IMR-90 (cell line): ENCODE results near the gene POU2F1. TPM values are rescaled to one million over a fixed set of nuclear protein-coding genes. Genes with fewer than 3 reads are reported as not detected.

ENCODE experiments used
- ATAC-seq: fragments of 200-7000 bp; cut with Tn5 transposase; 2 replicates; pipeline ENCODE4 v1.9.1; 2020; ENCODE audit warnings: low read depth, mild to moderate bottlenecking, moderate library complexity
- BruUV-seq: library from RNA; stranded (reverse); fragments of 400-500 nt; replicated peaks from 2 replicates; lab custom pipeline; 2021; lab: Mats Ljungman, UMichigan
- CTCF ChIA-PET: fragments of 300-600 bp; formaldehyde crosslinking; extraction: SDS; loops from one replicate; lab custom pipeline; 2021; ENCODE audit warnings: antibody characterized with exemption; lab: Yijun Ruan, JAX
- POLR2A ChIA-PET: fragments of 300-600 bp; sonication (Branson Sonifier 250); formaldehyde crosslinking; loops from one replicate; lab custom pipeline; 2022; ENCODE audit warnings: antibody characterized with exemption; ENCODE audit not compliant: unreplicated experiment; lab: Charles Lee
- DNase-seq: peaks from one replicate; pipeline ENCODE4 v3.0.0; 2013
- H2AFZ ChIP-seq: replicated peaks from 2 replicates; pipeline ENCODE3; 2013; ENCODE audit warnings: low read length, mild to moderate bottlenecking; ENCODE audit not compliant: poor library complexity
- H2AK5ac ChIP-seq: 2 replicates; pipeline ENCODE4 v1.6.1; 2013; ENCODE audit warnings: low read depth, low read length, inconsistent platforms
- H2AK9ac ChIP-seq: replicated peaks from 2 replicates; pipeline ENCODE3; 2013; ENCODE audit warnings: mild to moderate bottlenecking, low read depth, low read length, moderate library complexity; ENCODE audit not compliant: poor library complexity
- H2BK120ac ChIP-seq: 2 replicates; pipeline ENCODE4 v1.6.1; 2013; ENCODE audit warnings: low read depth, low read length, inconsistent platforms
- H2BK15ac ChIP-seq: 3 replicates; pipeline ENCODE4 v1.6.1; 2013; ENCODE audit warnings: low read depth, low read length, inconsistent platforms
- H2BK20ac ChIP-seq: 2 replicates; pipeline ENCODE4 v1.6.1; 2013; ENCODE audit warnings: low read depth, mild to moderate bottlenecking, inconsistent platforms, low read length, moderate library complexity
- H2BK5ac ChIP-seq: 2 replicates; pipeline ENCODE4 v1.6.1; 2013; ENCODE audit warnings: mild to moderate bottlenecking, low read depth, low read length, inconsistent platforms; ENCODE audit not compliant: poor library complexity, severe bottlenecking
- H3K14ac ChIP-seq: replicated peaks from 2 replicates; pipeline ENCODE4 v1.6.1; 2013; ENCODE audit warnings: low read depth, low read length, inconsistent platforms
- H3K18ac ChIP-seq: 2 replicates; pipeline ENCODE4 v1.6.1; 2013; ENCODE audit warnings: low read depth, low read length, control low read depth
- H3K23ac ChIP-seq: 2 replicates; pipeline ENCODE4 v1.6.1; 2013; ENCODE audit warnings: low read depth, low read length, inconsistent platforms
- H3K27ac ChIP-seq: 2 replicates; pipeline ENCODE4 v1.5.1; 2013; ENCODE audit warnings: mild to moderate bottlenecking, control low read depth, low read length; ENCODE audit not compliant: insufficient read depth
- H3K27me3 ChIP-seq: 2 replicates; pipeline ENCODE4 v1.6.1; 2013; ENCODE audit warnings: low read length; ENCODE audit not compliant: control insufficient read depth, insufficient read depth
- H3K36me3 ChIP-seq: 2 replicates; pipeline ENCODE4 v1.6.1; 2013; ENCODE audit warnings: low read length, mixed read lengths; ENCODE audit not compliant: control insufficient read depth, insufficient read depth
- H3K4ac ChIP-seq: 2 replicates; pipeline ENCODE4 v1.6.1; 2013; ENCODE audit warnings: low read depth, low read length, inconsistent platforms
- H3K4me1 ChIP-seq: 2 replicates; pipeline ENCODE4 v1.6.1; 2013; ENCODE audit warnings: low read length, mixed read lengths; ENCODE audit not compliant: control insufficient read depth, insufficient read depth
- H3K4me2 ChIP-seq: 2 replicates; pipeline ENCODE4 v1.6.1; 2013; ENCODE audit warnings: low read depth, mild to moderate bottlenecking, control low read depth, low read length, moderate library complexity
- H3K4me3 ChIP-seq: 2 replicates; pipeline ENCODE4 v1.5.1; 2013; ENCODE audit warnings: low read depth, mild to moderate bottlenecking, control low read depth, low read length, moderate library complexity; ENCODE audit not compliant: insufficient read depth
- H3K56ac ChIP-seq: 2 replicates; pipeline ENCODE4 v1.6.1; 2013; ENCODE audit warnings: low read length, inconsistent platforms; ENCODE audit not compliant: insufficient read depth; ENCODE audit errors: extremely low read depth
- H3K79me1 ChIP-seq, 2 experiments: 2 replicates each; pipeline ENCODE4 v1.6.1; 2013; ENCODE audit warnings: low read length in 2 of 2, inconsistent platforms in 1 of 2, low read depth in 1 of 2
- H3K9ac ChIP-seq: 2 replicates; pipeline ENCODE4 v1.6.1; 2013; ENCODE audit warnings: low read depth, low read length, control low read depth
- H3K9me1 ChIP-seq: 2 replicates; pipeline ENCODE4 v1.6.1; 2013; ENCODE audit warnings: low read length, inconsistent platforms; ENCODE audit not compliant: insufficient read depth
- H3K9me3 ChIP-seq: 2 replicates; pipeline ENCODE4 v1.6.1; 2013; ENCODE audit warnings: low read length; ENCODE audit not compliant: control insufficient read depth, insufficient read depth
- H4K20me1 ChIP-seq: 2 replicates; pipeline ENCODE4 v1.6.1; 2013; ENCODE audit warnings: low read length, inconsistent platforms; ENCODE audit not compliant: insufficient read depth
- H4K5ac ChIP-seq: 2 replicates; pipeline ENCODE4 v1.6.1; 2013; ENCODE audit warnings: mild to moderate bottlenecking, low read depth, low read length, control low read depth
- H4K8ac ChIP-seq, 2 experiments: 2 replicates each; pipeline ENCODE4 v1.6.1; 2013; ENCODE audit warnings: low read depth in 2 of 2, low read length in 2 of 2, control low read depth in 1 of 2, inconsistent platforms in 1 of 2
- H4K91ac ChIP-seq: 2 replicates; pipeline ENCODE4 v1.6.1; 2013; ENCODE audit warnings: low read depth, low read length, inconsistent platforms; ENCODE audit not compliant: insufficient read depth
- BHLHE40 ChIP-seq: fragments of 150-350 bp; IDR thresholded peaks from 2 replicates; pipeline ENCODE4 v1.6.1; 2016; ENCODE audit warnings: mild to moderate bottlenecking, low read depth, low read length
- CEBPB ChIP-seq: IDR thresholded peaks from 2 replicates; pipeline ENCODE4 v1.6.1; 2012; ENCODE audit warnings: low read depth, low read length, improper control_type of control experiment
- FOS ChIP-seq: fragments of 150-350 bp; IDR thresholded peaks from 2 replicates; pipeline ENCODE4 v1.6.1; 2016; ENCODE audit warnings: low read depth, low read length
- MAFK ChIP-seq: IDR thresholded peaks from 2 replicates; pipeline ENCODE4 v1.6.1; 2012; ENCODE audit warnings: low read depth, low read length, improper control_type of control experiment
- MAZ ChIP-seq: IDR thresholded peaks from 2 replicates; pipeline ENCODE4 v1.6.1; 2012; ENCODE audit warnings: low read depth, mild to moderate bottlenecking, low read length, improper control_type of control experiment, moderate library complexity, borderline replicate concordance
- MXI1 ChIP-seq: IDR thresholded peaks from 2 replicates; pipeline ENCODE4 v1.6.1; 2012; ENCODE audit warnings: low read depth, mild to moderate bottlenecking, low read length, moderate library complexity, borderline replicate concordance
- NFE2L2 ChIP-seq: fragments of 150-350 bp; IDR thresholded peaks from 2 replicates; pipeline ENCODE4 v1.6.1; 2016; ENCODE audit warnings: low read depth, mild to moderate bottlenecking, low read length
- POLR2A ChIP-seq: IDR thresholded peaks from 2 replicates; pipeline ENCODE4 v1.6.1; 2012; ENCODE audit warnings: mild to moderate bottlenecking, low read depth, low read length
- RAD21 ChIP-seq: IDR thresholded peaks from 2 replicates; pipeline ENCODE4 v1.6.1; 2012; ENCODE audit warnings: low read length, improper control_type of control experiment
- RFX5 ChIP-seq: IDR thresholded peaks from 2 replicates; pipeline ENCODE4 v1.8.0; 2012; ENCODE audit warnings: low read depth, mild to moderate bottlenecking, low read length, moderate library complexity
- SMC3 ChIP-seq: fragments of 150-350 bp; IDR thresholded peaks from 2 replicates; pipeline ENCODE4 v1.6.1; 2016; ENCODE audit warnings: low read depth, mild to moderate bottlenecking, antibody characterized with exemption, low read length, moderate library complexity
- WGBS, 2 experiments: methylation state at CpG; one replicate each; pipeline versions ENCODE4 v1.1.5 to v1.1.7; 2013; ENCODE audit warnings: missing lambda C conversion rate in 2 of 2; ENCODE audit not compliant: insufficient read length in 1 of 2; ENCODE audit errors: extremely low coverage in 2 of 2; 5-methylcytosine and 5-hydroxymethylcytosine counted together
- dilution Hi-C: fragments of 300-500 bp; cut with HindIII; formaldehyde crosslinking; loops from one replicate; pipeline ENCODE4 v1.14.3; 2018; ENCODE audit warnings: low sequenced_read_pairs; ENCODE audit not compliant: unreplicated experiment
- in situ Hi-C: fragments of 300-500 bp; cut with MboI; formaldehyde crosslinking; loops from 3 replicates; pipeline ENCODE4 v1.14.3; 2019; ENCODE audit warnings: low sequenced_read_pairs, inconsistent platforms, mixed read lengths
- intact Hi-C: fragments of 100-400 bp; cut with micrococcal nuclease; formaldehyde crosslinking; loops from 2 replicates; pipeline ENCODE4 v1.10.0; 2022
- polyA plus RNA-seq, 3 experiments: library from polyadenylated mRNA; depleted of rRNA; stranded (reverse); fragments of >200 nt; gene quantifications; 2 replicates each; pipeline ENCODE4 v1.2.3, GENCODE V29; 2012; ENCODE audit warnings: low replicate concordance in 1 of 3
- total RNA-seq: library from RNA; depleted of rRNA; stranded (reverse); fragments of >200 nt; gene quantifications from 2 replicates; pipeline ENCODE4 v1.2.3, GENCODE V29; 2012
- TF ChIP-seq, protein P1 (sequence below): fragments of 150-350 bp; IDR thresholded peaks from 2 replicates; pipeline ENCODE4 v1.6.1; 2016; ENCODE audit warnings: low read depth, mild to moderate bottlenecking, low read length, moderate library complexity, borderline replicate concordance
- TF ChIP-seq, protein P2 (sequence below): fragments of 150-350 bp; IDR thresholded peaks from 2 replicates; pipeline ENCODE4 v1.6.1; 2017; ENCODE audit warnings: mild to moderate bottlenecking, antibody characterized with exemption, low read length, low read depth

The POU2F1 gene
- total and polyA plus RNA-seq, 2 of the 4 experiments (the other 2 are of a cell fraction): 1.2 to 3.4 TPM

DNA sequence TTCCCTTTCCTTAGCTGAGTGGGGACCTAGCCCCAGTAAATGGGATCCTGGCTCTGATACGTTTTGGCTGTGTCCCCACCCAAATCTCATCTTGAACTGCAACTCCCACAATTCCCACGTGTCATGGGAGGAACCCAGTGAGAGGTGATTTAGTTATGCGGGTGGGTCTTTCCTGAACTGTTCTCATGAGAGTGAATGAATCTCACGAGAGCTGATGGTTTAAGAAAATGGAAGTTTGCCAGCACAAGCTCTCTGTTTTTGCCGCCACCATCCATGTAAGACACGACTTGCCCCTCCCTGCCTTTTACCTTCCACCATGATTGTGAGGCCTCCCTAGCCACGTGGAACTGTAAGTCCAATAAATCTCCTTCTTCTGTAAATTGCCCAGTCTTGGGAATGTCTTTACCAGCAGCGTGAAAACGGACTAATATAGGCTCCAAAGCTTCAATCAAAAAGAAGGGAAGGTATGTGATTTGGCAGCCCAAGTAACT lies 29.9 kb upstream of the POU2F1 start:
- Histone ChIP-seq H3K4me2 (no peak overlapping the region), H2AK9ac (no peak overlapping the region), H4K5ac (no peak overlapping the region), H4K8ac (no peak overlapping the region), H3K36me3 (no peaks in the 10 kb centered on the region), H3K27ac (no peak overlapping the region), H3K4me1 (no peaks in the 10 kb centered on the region), H4K91ac (no peak overlapping the region), H3K9me3 (no peaks in the 10 kb centered on the region), H2BK20ac (no peak overlapping the region), H2BK15ac (no peak overlapping the region), H3K27me3 (peaks cover 6% of the 10 kb centered on the region), H3K79me1 (no peaks in the 10 kb centered on the region), H3K56ac (no peak overlapping the region), H3K14ac (no peak overlapping the region), H4K20me1 (no peaks in the 10 kb centered on the region), H2AFZ (no peak overlapping the region), H3K18ac (no peak overlapping the region), H3K4ac (no peak overlapping the region), H2BK5ac (no peak overlapping the region), H2BK120ac (no peak overlapping the region), H3K9me1 (no peaks in the 10 kb centered on the region), H3K23ac (no peak overlapping the region), H2AK5ac (no peak overlapping the region), H3K4me3 (no peak overlapping the region), H3K9ac (no peak overlapping the region)
- in situ Hi-C loops: no loop called here
- DNase-seq: no peak
- intact Hi-C loops: no loop called here
- no CpG with 5 or more reads among the region's 9 CpGs for WGBS, 2 experiments
- dilution Hi-C loops: no loop called here
- BruUV-seq: no TSS peak
- CTCF ChIA-PET: no interaction called here
- POLR2A ChIA-PET: no interaction called here
- TF ChIP-seq, protein P1, sequence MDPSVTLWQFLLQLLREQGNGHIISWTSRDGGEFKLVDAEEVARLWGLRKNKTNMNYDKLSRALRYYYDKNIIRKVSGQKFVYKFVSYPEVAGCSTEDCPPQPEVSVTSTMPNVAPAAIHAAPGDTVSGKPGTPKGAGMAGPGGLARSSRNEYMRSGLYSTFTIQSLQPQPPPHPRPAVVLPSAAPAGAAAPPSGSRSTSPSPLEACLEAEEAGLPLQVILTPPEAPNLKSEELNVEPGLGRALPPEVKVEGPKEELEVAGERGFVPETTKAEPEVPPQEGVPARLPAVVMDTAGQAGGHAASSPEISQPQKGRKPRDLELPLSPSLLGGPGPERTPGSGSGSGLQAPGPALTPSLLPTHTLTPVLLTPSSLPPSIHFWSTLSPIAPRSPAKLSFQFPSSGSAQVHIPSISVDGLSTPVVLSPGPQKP: no peak
- TF ChIP-seq, protein P2, sequence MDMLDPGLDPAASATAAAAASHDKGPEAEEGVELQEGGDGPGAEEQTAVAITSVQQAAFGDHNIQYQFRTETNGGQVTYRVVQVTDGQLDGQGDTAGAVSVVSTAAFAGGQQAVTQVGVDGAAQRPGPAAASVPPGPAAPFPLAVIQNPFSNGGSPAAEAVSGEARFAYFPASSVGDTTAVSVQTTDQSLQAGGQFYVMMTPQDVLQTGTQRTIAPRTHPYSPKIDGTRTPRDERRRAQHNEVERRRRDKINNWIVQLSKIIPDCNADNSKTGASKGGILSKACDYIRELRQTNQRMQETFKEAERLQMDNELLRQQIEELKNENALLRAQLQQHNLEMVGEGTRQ: no peak
- TF ChIP-seq POLR2A (no peak), FOS (no peak), RFX5 (no peak), MAZ (no peak), NFE2L2 (no peak), MXI1 (no peak), BHLHE40 (no peak), SMC3 (no peak), RAD21 (no peak), MAFK (no peak), CEBPB (no peak)
- ATAC-seq: no peak
